ENCODE measurements around the gene MAJIN. TPM values are rescaled to one million over a fixed set of nuclear protein-coding genes. Genes with fewer than 3 reads are reported as not detected.

The MAJIN gene
- total and polyA plus RNA-seq, 2 experiments from 2014 or later = not detected

DNA sequence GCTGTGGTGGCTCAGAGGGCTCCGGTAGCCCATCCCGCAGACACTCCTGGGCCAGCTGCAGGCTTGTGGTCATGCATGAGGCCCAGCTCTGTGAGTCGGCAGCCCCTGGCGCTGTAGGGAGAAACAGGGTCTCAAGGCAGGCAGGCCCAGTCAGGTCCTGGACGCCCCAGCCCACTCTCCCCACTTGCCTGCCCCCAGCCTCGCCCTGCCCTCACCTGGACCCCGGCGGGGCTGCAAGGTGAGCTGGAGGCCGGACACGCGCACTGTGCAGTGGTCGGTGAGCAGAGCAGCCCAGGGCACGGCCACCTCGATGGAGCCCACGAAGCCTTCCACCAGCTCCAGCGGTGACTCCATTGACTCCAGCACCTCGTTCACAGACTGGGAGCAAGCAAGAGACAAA lies 57.8 kb downstream of the MAJIN start:
- ATAC-seq (no peak), DNase-seq (ENCODE audit: low spot score) (no peak)
- peaks cover 7% of the 10 kb centered on the region for H3K27me3 Mint-ChIP-seq (ENCODE audit: insufficient read depth, low read depth, poor library complexity)
- H3K9me2 ChIP-seq (ENCODE audit: insufficient read depth) = no peaks in the 10 kb centered on the region
- H3K4me1 Mint-ChIP-seq = peaks cover 17% of the 10 kb centered on the region
- no peaks in the 10 kb centered on the region; the same call in 1 of the 2 replicates for H3K79me2 ChIP-seq (replicated peaks; ENCODE audit: insufficient read depth)
- no peaks in the 10 kb centered on the region for H3F3A ChIP-seq (replicated peaks; ENCODE audit: low read depth)
- H3K4me3 ChIP-seq = no peak overlapping the region
- H4K20me1 ChIP-seq (replicated peaks; ENCODE audit: insufficient read depth) = no peaks in the 10 kb centered on the region
- no peaks in the 10 kb centered on the region for H3K36me3 ChIP-seq (ENCODE audit: insufficient read depth)
- H3K27me3 ChIP-seq (ENCODE audit: insufficient read depth) = no peaks in the 10 kb centered on the region
- peaks cover 8% of the 10 kb centered on the region for H3K4me1 ChIP-seq (ENCODE audit: insufficient read depth)
- no peak overlapping the region; the same call in 1 of the 2 replicates for H3K27ac Mint-ChIP-seq
- H3K4me3 Mint-ChIP-seq = no peak overlapping the region
- H3K4me2 ChIP-seq = no peak overlapping the region
- no peak overlapping the region for H2AFZ ChIP-seq
- H3K27ac ChIP-seq (ENCODE audit: low read depth) = no peak overlapping the region
- H3K9me3 Mint-ChIP-seq = no peaks in the 10 kb centered on the region
- TF ChIP-seq JUNB (IDR thresholded peaks at IDR 0.05; ENCODE audit: unreplicated experiment) (no peak), EZH2 (IDR thresholded peaks at IDR 0.05; ENCODE audit: low read depth, unreplicated experiment) (no peak), CREB1 (CRISPR knock-in tag; IDR thresholded peaks at IDR 0.05; ENCODE audit: low read depth) (no peak), STAT1 (IDR thresholded peaks at IDR 0.05; ENCODE audit: unreplicated experiment) (no peak), POLR2AphosphoS5 (IDR thresholded peaks at IDR 0.05; ENCODE audit: low read depth) (no peak), EZH2phosphoT487 (IDR thresholded peaks at IDR 0.05; ENCODE audit: unreplicated experiment) (no peak), ZNF331 (CRISPR knock-in tag; IDR thresholded peaks at IDR 0.05; ENCODE audit: low read depth) (no peak), NANOG (IDR thresholded peaks at IDR 0.05; ENCODE audit: borderline replicate concordance) (no peak)
- TF ChIP-seq, protein P1, sequence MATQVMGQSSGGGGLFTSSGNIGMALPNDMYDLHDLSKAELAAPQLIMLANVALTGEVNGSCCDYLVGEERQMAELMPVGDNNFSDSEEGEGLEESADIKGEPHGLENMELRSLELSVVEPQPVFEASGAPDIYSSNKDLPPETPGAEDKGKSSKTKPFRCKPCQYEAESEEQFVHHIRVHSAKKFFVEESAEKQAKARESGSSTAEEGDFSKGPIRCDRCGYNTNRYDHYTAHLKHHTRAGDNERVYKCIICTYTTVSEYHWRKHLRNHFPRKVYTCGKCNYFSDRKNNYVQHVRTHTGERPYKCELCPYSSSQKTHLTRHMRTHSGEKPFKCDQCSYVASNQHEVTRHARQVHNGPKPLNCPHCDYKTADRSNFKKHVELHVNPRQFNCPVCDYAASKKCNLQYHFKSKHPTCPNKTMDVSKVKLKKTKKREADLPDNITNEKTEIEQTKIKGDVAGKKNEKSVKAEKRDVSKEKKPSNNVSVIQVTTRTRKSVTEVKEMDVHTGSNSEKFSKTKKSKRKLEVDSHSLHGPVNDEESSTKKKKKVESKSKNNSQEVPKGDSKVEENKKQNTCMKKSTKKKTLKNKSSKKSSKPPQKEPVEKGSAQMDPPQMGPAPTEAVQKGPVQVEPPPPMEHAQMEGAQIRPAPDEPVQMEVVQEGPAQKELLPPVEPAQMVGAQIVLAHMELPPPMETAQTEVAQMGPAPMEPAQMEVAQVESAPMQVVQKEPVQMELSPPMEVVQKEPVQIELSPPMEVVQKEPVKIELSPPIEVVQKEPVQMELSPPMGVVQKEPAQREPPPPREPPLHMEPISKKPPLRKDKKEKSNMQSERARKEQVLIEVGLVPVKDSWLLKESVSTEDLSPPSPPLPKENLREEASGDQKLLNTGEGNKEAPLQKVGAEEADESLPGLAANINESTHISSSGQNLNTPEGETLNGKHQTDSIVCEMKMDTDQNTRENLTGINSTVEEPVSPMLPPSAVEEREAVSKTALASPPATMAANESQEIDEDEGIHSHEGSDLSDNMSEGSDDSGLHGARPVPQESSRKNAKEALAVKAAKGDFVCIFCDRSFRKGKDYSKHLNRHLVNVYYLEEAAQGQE (IDR thresholded peaks at IDR 0.05; ENCODE audit: unreplicated experiment) = no peak
- TF ChIP-seq, protein P2, sequence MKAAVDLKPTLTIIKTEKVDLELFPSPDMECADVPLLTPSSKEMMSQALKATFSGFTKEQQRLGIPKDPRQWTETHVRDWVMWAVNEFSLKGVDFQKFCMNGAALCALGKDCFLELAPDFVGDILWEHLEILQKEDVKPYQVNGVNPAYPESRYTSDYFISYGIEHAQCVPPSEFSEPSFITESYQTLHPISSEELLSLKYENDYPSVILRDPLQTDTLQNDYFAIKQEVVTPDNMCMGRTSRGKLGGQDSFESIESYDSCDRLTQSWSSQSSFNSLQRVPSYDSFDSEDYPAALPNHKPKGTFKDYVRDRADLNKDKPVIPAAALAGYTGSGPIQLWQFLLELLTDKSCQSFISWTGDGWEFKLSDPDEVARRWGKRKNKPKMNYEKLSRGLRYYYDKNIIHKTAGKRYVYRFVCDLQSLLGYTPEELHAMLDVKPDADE (IDR thresholded peaks at IDR 0.05) = no peak
- TF ChIP-seq, protein P3, sequence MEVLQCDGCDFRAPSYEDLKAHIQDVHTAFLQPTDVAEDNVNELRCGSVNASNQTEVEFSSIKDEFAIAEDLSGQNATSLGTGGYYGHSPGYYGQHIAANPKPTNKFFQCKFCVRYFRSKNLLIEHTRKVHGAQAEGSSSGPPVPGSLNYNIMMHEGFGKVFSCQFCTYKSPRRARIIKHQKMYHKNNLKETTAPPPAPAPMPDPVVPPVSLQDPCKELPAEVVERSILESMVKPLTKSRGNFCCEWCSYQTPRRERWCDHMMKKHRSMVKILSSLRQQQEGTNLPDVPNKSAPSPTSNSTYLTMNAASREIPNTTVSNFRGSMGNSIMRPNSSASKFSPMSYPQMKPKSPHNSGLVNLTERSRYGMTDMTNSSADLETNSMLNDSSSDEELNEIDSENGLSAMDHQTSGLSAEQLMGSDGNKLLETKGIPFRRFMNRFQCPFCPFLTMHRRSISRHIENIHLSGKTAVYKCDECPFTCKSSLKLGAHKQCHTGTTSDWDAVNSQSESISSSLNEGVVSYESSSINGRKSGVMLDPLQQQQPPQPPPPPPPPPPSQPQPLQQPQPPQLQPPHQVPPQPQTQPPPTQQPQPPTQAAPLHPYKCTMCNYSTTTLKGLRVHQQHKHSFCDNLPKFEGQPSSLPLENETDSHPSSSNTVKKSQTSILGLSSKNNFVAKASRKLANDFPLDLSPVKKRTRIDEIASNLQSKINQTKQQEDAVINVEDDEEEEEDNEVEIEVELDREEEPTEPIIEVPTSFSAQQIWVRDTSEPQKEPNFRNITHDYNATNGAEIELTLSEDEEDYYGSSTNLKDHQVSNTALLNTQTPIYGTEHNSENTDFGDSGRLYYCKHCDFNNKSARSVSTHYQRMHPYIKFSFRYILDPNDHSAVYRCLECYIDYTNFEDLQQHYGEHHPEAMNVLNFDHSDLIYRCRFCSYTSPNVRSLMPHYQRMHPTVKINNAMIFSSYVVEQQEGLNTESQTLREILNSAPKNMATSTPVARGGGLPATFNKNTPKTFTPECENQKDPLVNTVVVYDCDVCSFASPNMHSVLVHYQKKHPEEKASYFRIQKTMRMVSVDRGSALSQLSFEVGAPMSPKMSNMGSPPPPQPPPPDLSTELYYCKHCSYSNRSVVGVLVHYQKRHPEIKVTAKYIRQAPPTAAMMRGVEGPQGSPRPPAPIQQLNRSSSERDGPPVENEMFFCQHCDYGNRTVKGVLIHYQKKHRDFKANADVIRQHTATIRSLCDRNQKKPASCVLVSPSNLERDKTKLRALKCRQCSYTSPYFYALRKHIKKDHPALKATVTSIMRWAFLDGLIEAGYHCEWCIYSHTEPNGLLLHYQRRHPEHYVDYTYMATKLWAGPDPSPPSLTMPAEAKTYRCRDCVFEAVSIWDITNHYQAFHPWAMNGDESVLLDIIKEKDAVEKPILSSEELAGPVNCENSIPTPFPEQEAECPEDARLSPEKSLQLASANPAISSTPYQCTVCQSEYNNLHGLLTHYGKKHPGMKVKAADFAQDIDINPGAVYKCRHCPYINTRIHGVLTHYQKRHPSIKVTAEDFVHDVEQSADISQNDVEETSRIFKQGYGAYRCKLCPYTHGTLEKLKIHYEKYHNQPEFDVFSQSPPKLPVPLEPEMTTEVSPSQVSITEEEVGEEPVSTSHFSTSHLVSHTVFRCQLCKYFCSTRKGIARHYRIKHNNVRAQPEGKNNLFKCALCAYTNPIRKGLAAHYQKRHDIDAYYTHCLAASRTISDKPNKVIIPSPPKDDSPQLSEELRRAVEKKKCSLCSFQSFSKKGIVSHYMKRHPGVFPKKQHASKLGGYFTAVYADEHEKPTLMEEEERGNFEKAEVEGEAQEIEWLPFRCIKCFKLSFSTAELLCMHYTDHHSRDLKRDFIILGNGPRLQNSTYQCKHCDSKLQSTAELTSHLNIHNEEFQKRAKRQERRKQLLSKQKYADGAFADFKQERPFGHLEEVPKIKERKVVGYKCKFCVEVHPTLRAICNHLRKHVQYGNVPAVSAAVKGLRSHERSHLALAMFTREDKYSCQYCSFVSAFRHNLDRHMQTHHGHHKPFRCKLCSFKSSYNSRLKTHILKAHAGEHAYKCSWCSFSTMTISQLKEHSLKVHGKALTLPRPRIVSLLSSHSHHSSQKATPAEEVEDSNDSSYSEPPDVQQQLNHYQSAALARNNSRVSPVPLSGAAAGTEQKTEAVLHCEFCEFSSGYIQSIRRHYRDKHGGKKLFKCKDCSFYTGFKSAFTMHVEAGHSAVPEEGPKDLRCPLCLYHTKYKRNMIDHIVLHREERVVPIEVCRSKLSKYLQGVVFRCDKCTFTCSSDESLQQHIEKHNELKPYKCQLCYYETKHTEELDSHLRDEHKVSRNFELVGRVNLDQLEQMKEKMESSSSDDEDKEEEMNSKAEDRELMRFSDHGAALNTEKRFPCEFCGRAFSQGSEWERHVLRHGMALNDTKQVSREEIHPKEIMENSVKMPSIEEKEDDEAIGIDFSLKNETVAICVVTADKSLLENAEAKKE (CRISPR knock-in tag; IDR thresholded peaks at IDR 0.05) = no peak
- TF ChIP-seq, protein P4, sequence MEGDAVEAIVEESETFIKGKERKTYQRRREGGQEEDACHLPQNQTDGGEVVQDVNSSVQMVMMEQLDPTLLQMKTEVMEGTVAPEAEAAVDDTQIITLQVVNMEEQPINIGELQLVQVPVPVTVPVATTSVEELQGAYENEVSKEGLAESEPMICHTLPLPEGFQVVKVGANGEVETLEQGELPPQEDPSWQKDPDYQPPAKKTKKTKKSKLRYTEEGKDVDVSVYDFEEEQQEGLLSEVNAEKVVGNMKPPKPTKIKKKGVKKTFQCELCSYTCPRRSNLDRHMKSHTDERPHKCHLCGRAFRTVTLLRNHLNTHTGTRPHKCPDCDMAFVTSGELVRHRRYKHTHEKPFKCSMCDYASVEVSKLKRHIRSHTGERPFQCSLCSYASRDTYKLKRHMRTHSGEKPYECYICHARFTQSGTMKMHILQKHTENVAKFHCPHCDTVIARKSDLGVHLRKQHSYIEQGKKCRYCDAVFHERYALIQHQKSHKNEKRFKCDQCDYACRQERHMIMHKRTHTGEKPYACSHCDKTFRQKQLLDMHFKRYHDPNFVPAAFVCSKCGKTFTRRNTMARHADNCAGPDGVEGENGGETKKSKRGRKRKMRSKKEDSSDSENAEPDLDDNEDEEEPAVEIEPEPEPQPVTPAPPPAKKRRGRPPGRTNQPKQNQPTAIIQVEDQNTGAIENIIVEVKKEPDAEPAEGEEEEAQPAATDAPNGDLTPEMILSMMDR (conservative IDR thresholded peaks at IDR 0.05; ENCODE audit: low read depth in 2 of 2) = no peak
- peaks cover 6% of the 10 kb centered on the region for H3K36me3 Mint-ChIP-seq (ENCODE audit: low read depth)
